IMR-90 (cell line): ENCODE measurements around the gene HS6ST2. TPM values are rescaled to one million over a fixed set of nuclear protein-coding genes. Genes with fewer than 3 reads are reported as not detected.

ENCODE experiments used
- ATAC-seq: fragments of 200-7000 bp; cut with Tn5 transposase; 2 replicates; pipeline ENCODE4 v1.9.1; 2020; ENCODE audit warnings: low read depth, mild to moderate bottlenecking, moderate library complexity
- BruUV-seq: library from RNA; stranded (reverse); fragments of 400-500 nt; replicated peaks from 2 replicates; lab custom pipeline; 2021; lab: Mats Ljungman, UMichigan
- CTCF ChIA-PET: fragments of 300-600 bp; formaldehyde crosslinking; extraction: SDS; loops from one replicate; lab custom pipeline; 2021; ENCODE audit warnings: antibody characterized with exemption; lab: Yijun Ruan, JAX
- POLR2A ChIA-PET: fragments of 300-600 bp; sonication (Branson Sonifier 250); formaldehyde crosslinking; loops from one replicate; lab custom pipeline; 2022; ENCODE audit warnings: antibody characterized with exemption; ENCODE audit not compliant: unreplicated experiment; lab: Charles Lee
- DNase-seq: peaks from one replicate; pipeline ENCODE4 v3.0.0; 2013
- H2AFZ ChIP-seq: replicated peaks from 2 replicates; pipeline ENCODE3; 2013; ENCODE audit warnings: low read length, mild to moderate bottlenecking; ENCODE audit not compliant: poor library complexity
- H2AK5ac ChIP-seq: 2 replicates; pipeline ENCODE4 v1.6.1; 2013; ENCODE audit warnings: low read depth, low read length, inconsistent platforms
- H2AK9ac ChIP-seq: replicated peaks from 2 replicates; pipeline ENCODE3; 2013; ENCODE audit warnings: mild to moderate bottlenecking, low read depth, low read length, moderate library complexity; ENCODE audit not compliant: poor library complexity
- H2BK120ac ChIP-seq: 2 replicates; pipeline ENCODE4 v1.6.1; 2013; ENCODE audit warnings: low read depth, low read length, inconsistent platforms
- H2BK15ac ChIP-seq: 3 replicates; pipeline ENCODE4 v1.6.1; 2013; ENCODE audit warnings: low read depth, low read length, inconsistent platforms
- H2BK20ac ChIP-seq: 2 replicates; pipeline ENCODE4 v1.6.1; 2013; ENCODE audit warnings: low read depth, mild to moderate bottlenecking, inconsistent platforms, low read length, moderate library complexity
- H2BK5ac ChIP-seq: 2 replicates; pipeline ENCODE4 v1.6.1; 2013; ENCODE audit warnings: mild to moderate bottlenecking, low read depth, low read length, inconsistent platforms; ENCODE audit not compliant: poor library complexity, severe bottlenecking
- H3K14ac ChIP-seq: replicated peaks from 2 replicates; pipeline ENCODE4 v1.6.1; 2013; ENCODE audit warnings: low read depth, low read length, inconsistent platforms
- H3K18ac ChIP-seq: 2 replicates; pipeline ENCODE4 v1.6.1; 2013; ENCODE audit warnings: low read depth, low read length, control low read depth
- H3K23ac ChIP-seq: 2 replicates; pipeline ENCODE4 v1.6.1; 2013; ENCODE audit warnings: low read depth, low read length, inconsistent platforms
- H3K27ac ChIP-seq: 2 replicates; pipeline ENCODE4 v1.5.1; 2013; ENCODE audit warnings: mild to moderate bottlenecking, control low read depth, low read length; ENCODE audit not compliant: insufficient read depth
- H3K27me3 ChIP-seq: 2 replicates; pipeline ENCODE4 v1.6.1; 2013; ENCODE audit warnings: low read length; ENCODE audit not compliant: control insufficient read depth, insufficient read depth
- H3K36me3 ChIP-seq: 2 replicates; pipeline ENCODE4 v1.6.1; 2013; ENCODE audit warnings: low read length, mixed read lengths; ENCODE audit not compliant: control insufficient read depth, insufficient read depth
- H3K4ac ChIP-seq: 2 replicates; pipeline ENCODE4 v1.6.1; 2013; ENCODE audit warnings: low read depth, low read length, inconsistent platforms
- H3K4me1 ChIP-seq: 2 replicates; pipeline ENCODE4 v1.6.1; 2013; ENCODE audit warnings: low read length, mixed read lengths; ENCODE audit not compliant: control insufficient read depth, insufficient read depth
- H3K4me2 ChIP-seq: 2 replicates; pipeline ENCODE4 v1.6.1; 2013; ENCODE audit warnings: low read depth, mild to moderate bottlenecking, control low read depth, low read length, moderate library complexity
- H3K4me3 ChIP-seq: 2 replicates; pipeline ENCODE4 v1.5.1; 2013; ENCODE audit warnings: low read depth, mild to moderate bottlenecking, control low read depth, low read length, moderate library complexity; ENCODE audit not compliant: insufficient read depth
- H3K56ac ChIP-seq: 2 replicates; pipeline ENCODE4 v1.6.1; 2013; ENCODE audit warnings: low read length, inconsistent platforms; ENCODE audit not compliant: insufficient read depth; ENCODE audit errors: extremely low read depth
- H3K79me1 ChIP-seq, 2 experiments: 2 replicates each; pipeline ENCODE4 v1.6.1; 2013; ENCODE audit warnings: low read length in 2 of 2, inconsistent platforms in 1 of 2, low read depth in 1 of 2
- H3K9ac ChIP-seq: 2 replicates; pipeline ENCODE4 v1.6.1; 2013; ENCODE audit warnings: low read depth, low read length, control low read depth
- H3K9me1 ChIP-seq: 2 replicates; pipeline ENCODE4 v1.6.1; 2013; ENCODE audit warnings: low read length, inconsistent platforms; ENCODE audit not compliant: insufficient read depth
- H3K9me3 ChIP-seq: 2 replicates; pipeline ENCODE4 v1.6.1; 2013; ENCODE audit warnings: low read length; ENCODE audit not compliant: control insufficient read depth, insufficient read depth
- H4K20me1 ChIP-seq: 2 replicates; pipeline ENCODE4 v1.6.1; 2013; ENCODE audit warnings: low read length, inconsistent platforms; ENCODE audit not compliant: insufficient read depth
- H4K5ac ChIP-seq: 2 replicates; pipeline ENCODE4 v1.6.1; 2013; ENCODE audit warnings: mild to moderate bottlenecking, low read depth, low read length, control low read depth
- H4K8ac ChIP-seq, 2 experiments: 2 replicates each; pipeline ENCODE4 v1.6.1; 2013; ENCODE audit warnings: low read depth in 2 of 2, low read length in 2 of 2, control low read depth in 1 of 2, inconsistent platforms in 1 of 2
- H4K91ac ChIP-seq: 2 replicates; pipeline ENCODE4 v1.6.1; 2013; ENCODE audit warnings: low read depth, low read length, inconsistent platforms; ENCODE audit not compliant: insufficient read depth
- BHLHE40 ChIP-seq: fragments of 150-350 bp; IDR thresholded peaks from 2 replicates; pipeline ENCODE4 v1.6.1; 2016; ENCODE audit warnings: mild to moderate bottlenecking, low read depth, low read length
- CEBPB ChIP-seq: IDR thresholded peaks from 2 replicates; pipeline ENCODE4 v1.6.1; 2012; ENCODE audit warnings: low read depth, low read length, improper control_type of control experiment
- CHD1 ChIP-seq: IDR thresholded peaks from 2 replicates; pipeline ENCODE4 v1.6.1; 2012; ENCODE audit warnings: low read depth, low read length, improper control_type of control experiment
- FOS ChIP-seq: fragments of 150-350 bp; IDR thresholded peaks from 2 replicates; pipeline ENCODE4 v1.6.1; 2016; ENCODE audit warnings: low read depth, low read length
- MAFK ChIP-seq: IDR thresholded peaks from 2 replicates; pipeline ENCODE4 v1.6.1; 2012; ENCODE audit warnings: low read depth, low read length, improper control_type of control experiment
- MAZ ChIP-seq: IDR thresholded peaks from 2 replicates; pipeline ENCODE4 v1.6.1; 2012; ENCODE audit warnings: low read depth, mild to moderate bottlenecking, low read length, improper control_type of control experiment, moderate library complexity, borderline replicate concordance
- MXI1 ChIP-seq: IDR thresholded peaks from 2 replicates; pipeline ENCODE4 v1.6.1; 2012; ENCODE audit warnings: low read depth, mild to moderate bottlenecking, low read length, moderate library complexity, borderline replicate concordance
- NFE2L2 ChIP-seq: fragments of 150-350 bp; IDR thresholded peaks from 2 replicates; pipeline ENCODE4 v1.6.1; 2016; ENCODE audit warnings: low read depth, mild to moderate bottlenecking, low read length
- POLR2A ChIP-seq: IDR thresholded peaks from 2 replicates; pipeline ENCODE4 v1.6.1; 2012; ENCODE audit warnings: mild to moderate bottlenecking, low read depth, low read length
- RAD21 ChIP-seq: IDR thresholded peaks from 2 replicates; pipeline ENCODE4 v1.6.1; 2012; ENCODE audit warnings: low read length, improper control_type of control experiment
- RCOR1 ChIP-seq: IDR thresholded peaks from 2 replicates; pipeline ENCODE4 v1.6.1; 2012; ENCODE audit warnings: mild to moderate bottlenecking, low read length, improper control_type of control experiment; ENCODE audit not compliant: insufficient replicate concordance
- RFX5 ChIP-seq: IDR thresholded peaks from 2 replicates; pipeline ENCODE4 v1.8.0; 2012; ENCODE audit warnings: low read depth, mild to moderate bottlenecking, low read length, moderate library complexity
- SMC3 ChIP-seq: fragments of 150-350 bp; IDR thresholded peaks from 2 replicates; pipeline ENCODE4 v1.6.1; 2016; ENCODE audit warnings: low read depth, mild to moderate bottlenecking, antibody characterized with exemption, low read length, moderate library complexity
- WGBS, 2 experiments: methylation state at CpG; one replicate each; pipeline versions ENCODE4 v1.1.5 to v1.1.7; 2013; ENCODE audit warnings: missing lambda C conversion rate in 2 of 2; ENCODE audit not compliant: insufficient read length in 1 of 2; ENCODE audit errors: extremely low coverage in 2 of 2; 5-methylcytosine and 5-hydroxymethylcytosine counted together
- dilution Hi-C: fragments of 300-500 bp; cut with HindIII; formaldehyde crosslinking; loops from one replicate; pipeline ENCODE4 v1.14.3; 2018; ENCODE audit warnings: low sequenced_read_pairs; ENCODE audit not compliant: unreplicated experiment
- in situ Hi-C: fragments of 300-500 bp; cut with MboI; formaldehyde crosslinking; loops from 3 replicates; pipeline ENCODE4 v1.14.3; 2019; ENCODE audit warnings: low sequenced_read_pairs, inconsistent platforms, mixed read lengths
- intact Hi-C: fragments of 100-400 bp; cut with micrococcal nuclease; formaldehyde crosslinking; loops from 2 replicates; pipeline ENCODE4 v1.10.0; 2022
- polyA plus RNA-seq, 3 experiments: library from polyadenylated mRNA; depleted of rRNA; stranded (reverse); fragments of >200 nt; gene quantifications; 2 replicates each; pipeline ENCODE4 v1.2.3, GENCODE V29; 2012; ENCODE audit warnings: low replicate concordance in 1 of 3
- total RNA-seq: library from RNA; depleted of rRNA; stranded (reverse); fragments of >200 nt; gene quantifications from 2 replicates; pipeline ENCODE4 v1.2.3, GENCODE V29; 2012
- TF ChIP-seq, protein P1 (sequence below): fragments of 150-350 bp; IDR thresholded peaks from 2 replicates; pipeline ENCODE4 v1.6.1; 2016; ENCODE audit warnings: low read depth, mild to moderate bottlenecking, low read length, moderate library complexity, borderline replicate concordance
- TF ChIP-seq, protein P2 (sequence below): conservative IDR thresholded peaks from 2 replicates; pipeline ENCODE4 v1.5.1; 2012; ENCODE audit warnings: mild to moderate bottlenecking, low read depth, low read length, improper control_type of control experiment
- TF ChIP-seq, protein P3 (sequence below): fragments of 150-350 bp; IDR thresholded peaks from 2 replicates; pipeline ENCODE4 v1.6.1; 2017; ENCODE audit warnings: mild to moderate bottlenecking, antibody characterized with exemption, low read length, low read depth

Gene HS6ST2
- total and polyA plus RNA-seq, 2 of the 4 experiments (the other 2 are of a cell fraction), result not detected

DNA sequence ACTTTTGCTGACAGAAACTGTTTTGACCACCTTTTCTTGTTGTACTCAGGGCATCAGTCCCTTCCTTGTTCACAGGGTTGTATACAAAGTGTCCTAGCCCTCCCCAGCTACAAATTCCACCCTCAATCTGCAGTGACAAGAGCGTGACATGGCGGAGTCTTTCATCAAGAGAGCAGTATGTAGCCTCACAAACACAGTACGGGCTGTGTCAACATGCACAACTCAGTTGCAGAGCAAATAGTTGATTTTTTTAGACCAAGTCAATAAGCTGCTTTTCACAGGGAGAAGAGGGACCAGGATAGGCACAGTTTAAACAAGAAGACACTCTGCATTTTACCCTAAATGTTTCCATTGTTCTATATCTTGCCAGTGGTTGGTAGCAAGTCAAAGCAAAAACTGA, 8.6 kb upstream of the HS6ST2 start:
- in situ Hi-C loops (no loop called here), dilution Hi-C loops (no loop called here), intact Hi-C loops (no loop called here)
- Histone ChIP-seq H4K8ac (no peak overlapping the region), H2AFZ (no peak overlapping the region), H3K9ac (no peak overlapping the region), H3K14ac (no peak overlapping the region), H3K4me3 (no peak overlapping the region), H3K56ac (no peak overlapping the region), H2BK5ac (no peak overlapping the region), H2AK5ac (no peak overlapping the region), H2BK120ac (no peak overlapping the region), H4K20me1 (no peaks in the 10 kb centered on the region), H2BK20ac (no peak overlapping the region), H3K27ac (no peak overlapping the region), H2AK9ac (no peak overlapping the region), H3K79me1 (no peaks in the 10 kb centered on the region), H3K4me2 (no peak overlapping the region), H3K23ac (no peak overlapping the region), H2BK15ac (no peak overlapping the region), H3K4ac (no peak overlapping the region), H4K91ac (no peak overlapping the region), H4K5ac (no peak overlapping the region), H3K4me1 (no peaks in the 10 kb centered on the region), H3K27me3 (0 out of 2 replicates have a peak, but pooled peaks cover 2% of the 10 kb centered on the region), H3K18ac (no peak overlapping the region), H3K9me1 (no peaks in the 10 kb centered on the region), H3K36me3 (no peaks in the 10 kb centered on the region), H3K9me3 (no peaks in the 10 kb centered on the region)
- DNase-seq (no peak), ATAC-seq (no peak)
- BruUV-seq, result no TSS peak
- 60% methylated on average over 1 of the region's 3 CpGs; no CpG with 5 or more reads in 1 of the 2 experiments for WGBS, 2 experiments
- no peak for TF ChIP-seq BHLHE40
- TF ChIP-seq MAZ, result no peak
- TF ChIP-seq RCOR1, result no peak
- TF ChIP-seq SMC3, result no peak
- TF ChIP-seq FOS, result no peak
- no peak for TF ChIP-seq CEBPB
- no peak for TF ChIP-seq CHD1
- no peak for TF ChIP-seq MAFK
- TF ChIP-seq, protein P1, sequence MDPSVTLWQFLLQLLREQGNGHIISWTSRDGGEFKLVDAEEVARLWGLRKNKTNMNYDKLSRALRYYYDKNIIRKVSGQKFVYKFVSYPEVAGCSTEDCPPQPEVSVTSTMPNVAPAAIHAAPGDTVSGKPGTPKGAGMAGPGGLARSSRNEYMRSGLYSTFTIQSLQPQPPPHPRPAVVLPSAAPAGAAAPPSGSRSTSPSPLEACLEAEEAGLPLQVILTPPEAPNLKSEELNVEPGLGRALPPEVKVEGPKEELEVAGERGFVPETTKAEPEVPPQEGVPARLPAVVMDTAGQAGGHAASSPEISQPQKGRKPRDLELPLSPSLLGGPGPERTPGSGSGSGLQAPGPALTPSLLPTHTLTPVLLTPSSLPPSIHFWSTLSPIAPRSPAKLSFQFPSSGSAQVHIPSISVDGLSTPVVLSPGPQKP, result no peak
- no peak for TF ChIP-seq MXI1
- TF ChIP-seq, protein P2, sequence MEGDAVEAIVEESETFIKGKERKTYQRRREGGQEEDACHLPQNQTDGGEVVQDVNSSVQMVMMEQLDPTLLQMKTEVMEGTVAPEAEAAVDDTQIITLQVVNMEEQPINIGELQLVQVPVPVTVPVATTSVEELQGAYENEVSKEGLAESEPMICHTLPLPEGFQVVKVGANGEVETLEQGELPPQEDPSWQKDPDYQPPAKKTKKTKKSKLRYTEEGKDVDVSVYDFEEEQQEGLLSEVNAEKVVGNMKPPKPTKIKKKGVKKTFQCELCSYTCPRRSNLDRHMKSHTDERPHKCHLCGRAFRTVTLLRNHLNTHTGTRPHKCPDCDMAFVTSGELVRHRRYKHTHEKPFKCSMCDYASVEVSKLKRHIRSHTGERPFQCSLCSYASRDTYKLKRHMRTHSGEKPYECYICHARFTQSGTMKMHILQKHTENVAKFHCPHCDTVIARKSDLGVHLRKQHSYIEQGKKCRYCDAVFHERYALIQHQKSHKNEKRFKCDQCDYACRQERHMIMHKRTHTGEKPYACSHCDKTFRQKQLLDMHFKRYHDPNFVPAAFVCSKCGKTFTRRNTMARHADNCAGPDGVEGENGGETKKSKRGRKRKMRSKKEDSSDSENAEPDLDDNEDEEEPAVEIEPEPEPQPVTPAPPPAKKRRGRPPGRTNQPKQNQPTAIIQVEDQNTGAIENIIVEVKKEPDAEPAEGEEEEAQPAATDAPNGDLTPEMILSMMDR, result no peak
- TF ChIP-seq NFE2L2, result no peak
- TF ChIP-seq, protein P3, sequence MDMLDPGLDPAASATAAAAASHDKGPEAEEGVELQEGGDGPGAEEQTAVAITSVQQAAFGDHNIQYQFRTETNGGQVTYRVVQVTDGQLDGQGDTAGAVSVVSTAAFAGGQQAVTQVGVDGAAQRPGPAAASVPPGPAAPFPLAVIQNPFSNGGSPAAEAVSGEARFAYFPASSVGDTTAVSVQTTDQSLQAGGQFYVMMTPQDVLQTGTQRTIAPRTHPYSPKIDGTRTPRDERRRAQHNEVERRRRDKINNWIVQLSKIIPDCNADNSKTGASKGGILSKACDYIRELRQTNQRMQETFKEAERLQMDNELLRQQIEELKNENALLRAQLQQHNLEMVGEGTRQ, result no peak
- no peak for TF ChIP-seq RAD21
- TF ChIP-seq RFX5, result no peak
- no peak for TF ChIP-seq POLR2A
- ChIA-PET POLR2A (no interaction called here), CTCF (no interaction called here)
